ENCODE data around the gene SERTM2. TPM values are rescaled to one million over a fixed set of nuclear protein-coding genes. Genes with fewer than 3 reads are reported as not detected.

The SERTM2 gene
- total RNA-seq, 4 donors from 2014 or later = 0.13 to 0.18 TPM; not detected in 2

DNA sequence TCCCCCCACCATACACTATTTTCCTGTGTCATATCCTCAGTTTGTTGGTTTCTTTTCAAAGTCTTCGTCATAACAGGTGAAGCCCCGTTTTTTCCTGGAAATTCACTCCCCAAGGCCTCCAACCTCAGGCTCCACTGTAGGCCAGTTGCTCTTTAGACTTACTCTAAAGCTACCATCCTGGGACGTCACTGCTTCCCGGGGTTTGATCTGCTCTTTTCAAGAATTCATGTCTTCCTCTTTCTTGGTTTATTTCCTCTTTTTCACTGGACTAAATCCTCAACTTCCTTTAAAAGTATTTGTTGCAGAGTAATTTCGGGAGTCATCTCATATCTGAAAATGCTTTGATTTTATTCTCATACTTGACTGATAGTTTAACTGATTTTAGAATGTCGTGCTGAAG, 6.5 kb upstream of the SERTM2 start:
- no peaks in the 10 kb centered on the region for H3K4me1 ChIP-seq
- H3K36me3 ChIP-seq = no peaks in the 10 kb centered on the region
- no peak for DNase-seq
- no peaks in the 10 kb centered on the region for H3K9me3 ChIP-seq
- TF ChIP-seq, protein P1, sequence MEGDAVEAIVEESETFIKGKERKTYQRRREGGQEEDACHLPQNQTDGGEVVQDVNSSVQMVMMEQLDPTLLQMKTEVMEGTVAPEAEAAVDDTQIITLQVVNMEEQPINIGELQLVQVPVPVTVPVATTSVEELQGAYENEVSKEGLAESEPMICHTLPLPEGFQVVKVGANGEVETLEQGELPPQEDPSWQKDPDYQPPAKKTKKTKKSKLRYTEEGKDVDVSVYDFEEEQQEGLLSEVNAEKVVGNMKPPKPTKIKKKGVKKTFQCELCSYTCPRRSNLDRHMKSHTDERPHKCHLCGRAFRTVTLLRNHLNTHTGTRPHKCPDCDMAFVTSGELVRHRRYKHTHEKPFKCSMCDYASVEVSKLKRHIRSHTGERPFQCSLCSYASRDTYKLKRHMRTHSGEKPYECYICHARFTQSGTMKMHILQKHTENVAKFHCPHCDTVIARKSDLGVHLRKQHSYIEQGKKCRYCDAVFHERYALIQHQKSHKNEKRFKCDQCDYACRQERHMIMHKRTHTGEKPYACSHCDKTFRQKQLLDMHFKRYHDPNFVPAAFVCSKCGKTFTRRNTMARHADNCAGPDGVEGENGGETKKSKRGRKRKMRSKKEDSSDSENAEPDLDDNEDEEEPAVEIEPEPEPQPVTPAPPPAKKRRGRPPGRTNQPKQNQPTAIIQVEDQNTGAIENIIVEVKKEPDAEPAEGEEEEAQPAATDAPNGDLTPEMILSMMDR (IDR thresholded peaks at IDR 0.05) = no peak
- no peak for TF ChIP-seq POLR2A (IDR thresholded peaks at IDR 0.05)
- no peaks in the 10 kb centered on the region for H3K27me3 ChIP-seq
- H3K4me3 ChIP-seq = no peak overlapping the region
- no peak overlapping the region for H3K27ac ChIP-seq

DNA sequence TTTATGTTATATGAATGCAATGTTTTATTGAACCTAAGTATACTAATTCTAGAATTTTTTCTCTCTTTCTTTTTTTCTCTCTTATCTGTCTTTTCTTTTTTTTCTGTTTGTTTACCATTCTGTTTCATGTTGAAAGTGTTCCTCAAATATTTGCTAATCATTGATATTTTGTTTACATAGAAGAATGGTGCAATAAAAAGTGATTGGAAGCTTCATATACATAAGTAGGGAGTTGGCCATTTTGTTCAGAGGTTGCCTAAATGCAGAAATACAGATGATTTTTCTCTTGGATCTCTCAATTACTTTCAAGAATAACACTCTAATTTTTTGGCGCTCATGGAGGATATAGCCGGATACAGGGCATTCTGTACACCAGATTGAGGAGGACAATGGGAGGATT, 5.7 kb upstream of the SERTM2 start:
- no peaks in the 10 kb centered on the region for H3K27me3 ChIP-seq
- no peak for DNase-seq
- H3K4me1 ChIP-seq = no peaks in the 10 kb centered on the region
- TF ChIP-seq, protein P1 (IDR thresholded peaks at IDR 0.05) = no peak
- no peak for TF ChIP-seq POLR2A (IDR thresholded peaks at IDR 0.05)
- H3K36me3 ChIP-seq = no peaks in the 10 kb centered on the region
- no peak overlapping the region for H3K27ac ChIP-seq
- no peak overlapping the region for H3K4me3 ChIP-seq
- H3K9me3 ChIP-seq = no peaks in the 10 kb centered on the region

DNA sequence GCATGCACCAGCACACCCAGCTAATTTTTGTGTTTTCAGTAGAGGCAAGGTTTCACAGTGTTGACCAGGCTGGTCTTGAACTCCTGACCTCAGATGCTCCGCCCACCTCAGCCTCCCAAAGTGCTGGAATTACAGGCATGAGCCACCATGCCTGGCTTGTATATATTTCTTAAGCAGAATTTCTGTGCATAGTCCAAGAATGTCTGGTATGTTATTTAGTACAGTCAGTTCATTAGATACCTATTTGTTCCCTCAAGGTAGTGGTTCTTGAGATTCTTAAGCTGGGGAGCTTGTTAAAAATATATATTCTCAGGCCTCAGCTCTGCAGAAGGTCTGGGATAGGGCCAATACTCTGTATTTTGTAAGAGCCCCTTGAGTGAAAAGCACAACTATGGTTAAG, 4.6 kb upstream of the SERTM2 start:
- TF ChIP-seq, protein P1 (IDR thresholded peaks at IDR 0.05) = no peak
- TF ChIP-seq POLR2A (IDR thresholded peaks at IDR 0.05) = no peak
- Histone ChIP-seq H3K27ac (no peak overlapping the region), H3K4me3 (no peak overlapping the region), H3K27me3 (no peaks in the 10 kb centered on the region), H3K4me1 (no peaks in the 10 kb centered on the region), H3K36me3 (no peaks in the 10 kb centered on the region), H3K9me3 (no peaks in the 10 kb centered on the region)
- DNase-seq = no peak

DNA sequence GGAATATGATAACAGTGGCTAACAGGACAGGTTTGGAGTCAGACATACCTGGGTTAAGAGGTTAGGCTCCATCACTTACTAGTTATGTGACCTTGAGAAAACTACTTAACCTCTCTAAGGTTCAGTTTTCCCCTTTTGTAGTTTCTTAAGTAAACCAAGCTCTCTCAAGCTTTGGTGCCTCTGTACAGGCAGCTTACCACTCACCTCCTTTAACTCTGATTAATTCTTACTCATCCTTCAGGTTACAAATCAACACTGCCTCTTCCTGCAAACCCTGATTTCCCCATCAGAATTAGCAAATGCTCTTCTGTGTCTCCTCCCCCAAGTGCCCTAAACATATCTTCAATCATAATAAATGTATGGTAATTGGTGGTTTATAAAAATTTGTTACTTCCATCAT, 3.5 kb upstream of the SERTM2 start:
- H3K4me1 ChIP-seq = no peaks in the 10 kb centered on the region
- H3K36me3 ChIP-seq = no peaks in the 10 kb centered on the region
- no peak overlapping the region for H3K4me3 ChIP-seq
- H3K27ac ChIP-seq = no peak overlapping the region
- DNase-seq = no peak
- no peaks in the 10 kb centered on the region for H3K9me3 ChIP-seq
- no peak for TF ChIP-seq POLR2A (IDR thresholded peaks at IDR 0.05)
- TF ChIP-seq, protein P1 (IDR thresholded peaks at IDR 0.05) = no peak
- H3K27me3 ChIP-seq = no peaks in the 10 kb centered on the region

GRCh38 chrX:111515298-111515697, 3.9 kb downstream of the SERTM2 start:
- Histone ChIP-seq H3K4me1 (no peaks in the 10 kb centered on the region), H3K27me3 (no peaks in the 10 kb centered on the region), H3K27ac (no peak overlapping the region), H3K9me3 (no peaks in the 10 kb centered on the region), H3K36me3 (no peaks in the 10 kb centered on the region), H3K4me3 (no peak overlapping the region)
- TF ChIP-seq POLR2A (IDR thresholded peaks at IDR 0.05) = no peak
- TF ChIP-seq, protein P1 (IDR thresholded peaks at IDR 0.05) = no peak
- no peak for DNase-seq

DNA sequence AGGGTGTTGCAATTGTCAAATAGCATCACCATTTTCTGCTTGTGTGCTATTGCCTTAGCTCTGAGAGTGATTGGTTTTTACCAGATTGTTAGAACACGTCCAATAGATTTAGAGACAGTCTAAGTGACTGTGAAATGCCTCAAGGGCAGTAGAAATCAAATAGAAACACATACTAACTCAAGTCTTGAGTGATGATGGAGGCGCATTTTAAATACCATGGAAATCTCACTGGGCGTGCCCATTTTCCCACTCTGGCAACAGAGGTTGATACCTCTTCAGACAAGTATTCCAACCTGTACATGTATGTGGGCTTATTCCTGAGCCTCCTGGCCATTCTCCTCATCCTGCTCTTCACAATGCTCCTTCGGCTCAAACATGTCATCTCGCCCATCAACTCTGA, 7.2 kb downstream of the SERTM2 start:
- Histone ChIP-seq H3K27me3 (no peaks in the 10 kb centered on the region), H3K36me3 (no peaks in the 10 kb centered on the region), H3K4me3 (no peak overlapping the region), H3K27ac (no peak overlapping the region), H3K4me1 (no peaks in the 10 kb centered on the region), H3K9me3 (no peaks in the 10 kb centered on the region)
- no peak for TF ChIP-seq POLR2A (IDR thresholded peaks at IDR 0.05)
- TF ChIP-seq, protein P1 (IDR thresholded peaks at IDR 0.05) = no peak
- DNase-seq = no peak

All from Peyer's patch (tissue), 4 donors.